Astrocyte (in vitro differentiated cells and primary cell): ENCODE data around the gene TMEM234. TPM values are rescaled to one million over a fixed set of nuclear protein-coding genes. Genes with fewer than 3 reads are reported as not detected.

Experiments
- DNase-seq: peaks from one replicate; pipeline ENCODE4 v3.0.0-alpha.2; 2010; ENCODE audit warnings: low read depth
- FAIRE-seq: peaks from 2 replicates; lab custom pipeline; 2011; peaks lifted over from hg19 to GRCh38; lab: Jason Lieb, UNC
- H2AFZ ChIP-seq: 2 replicates; pipeline ENCODE4 v1.6.0; 2012; ENCODE audit warnings: low read depth, low read length, inconsistent platforms
- H3K27ac ChIP-seq: 2 replicates; pipeline ENCODE4 v1.5.1; 2011; ENCODE audit warnings: low read depth, low read length, inconsistent platforms
- H3K27me3 ChIP-seq: 2 replicates; pipeline ENCODE4 v1.6.0; 2011; ENCODE audit warnings: low read length, inconsistent platforms; ENCODE audit not compliant: insufficient read depth
- H3K36me3 ChIP-seq: 2 replicates; pipeline ENCODE4 v1.5.1; 2011; ENCODE audit warnings: low read length, inconsistent platforms; ENCODE audit not compliant: insufficient read depth
- H3K4me1 ChIP-seq: 2 replicates; pipeline ENCODE4 v1.5.1; 2011; ENCODE audit warnings: low read length, inconsistent platforms; ENCODE audit not compliant: insufficient read depth
- H3K4me2 ChIP-seq: 2 replicates; pipeline ENCODE4 v1.6.0; 2012; ENCODE audit warnings: low read length, inconsistent platforms
- H3K4me3 ChIP-seq: 2 replicates; pipeline ENCODE4 v1.5.1; 2011; ENCODE audit warnings: low read depth, mild to moderate bottlenecking, low read length, inconsistent platforms; ENCODE audit not compliant: insufficient read depth
- H3K79me2 ChIP-seq: 2 replicates; pipeline ENCODE4 v1.6.0; 2012; ENCODE audit warnings: mild to moderate bottlenecking, low read length, inconsistent platforms; ENCODE audit not compliant: insufficient read depth
- H3K9ac ChIP-seq: 2 replicates; pipeline ENCODE4 v1.6.0; 2012; ENCODE audit warnings: mild to moderate bottlenecking, low read length, inconsistent platforms
- H3K9me3 ChIP-seq: 2 replicates; pipeline ENCODE4 v1.5.1; 2012; ENCODE audit warnings: low read depth, mild to moderate bottlenecking, low read length, inconsistent platforms; ENCODE audit not compliant: insufficient read depth
- H4K20me1 ChIP-seq: 2 replicates; pipeline ENCODE4 v1.6.0; 2012; ENCODE audit warnings: low read length, inconsistent platforms; ENCODE audit not compliant: insufficient read depth
- H3K27ac Mint-ChIP-seq: one replicate; pipeline ENCODE4 v1.8.0; 2021; ENCODE audit warnings: mild to moderate bottlenecking, mixed read lengths; ENCODE audit not compliant: unreplicated experiment
- H3K27me3 Mint-ChIP-seq: one replicate; pipeline ENCODE4 v1.8.0; 2021; ENCODE audit warnings: low read depth, mixed read lengths; ENCODE audit not compliant: unreplicated experiment
- H3K36me3 Mint-ChIP-seq: one replicate; pipeline ENCODE4 v1.8.0; 2021; ENCODE audit warnings: low read depth, mixed read lengths; ENCODE audit not compliant: unreplicated experiment
- H3K4me1 Mint-ChIP-seq: one replicate; pipeline ENCODE4 v1.8.0; 2021; ENCODE audit warnings: low read depth, mixed read lengths; ENCODE audit not compliant: unreplicated experiment
- H3K4me3 Mint-ChIP-seq: one replicate; pipeline ENCODE4 v1.8.0; 2021; ENCODE audit warnings: mild to moderate bottlenecking, moderate library complexity, mixed read lengths; ENCODE audit not compliant: unreplicated experiment
- H3K9me3 Mint-ChIP-seq: one replicate; pipeline ENCODE4 v1.8.0; 2021; ENCODE audit warnings: mild to moderate bottlenecking, mixed read lengths; ENCODE audit not compliant: unreplicated experiment
- CTCF ChIP-seq: IDR thresholded peaks from 2 replicates; pipeline ENCODE4 v1.5.1; 2011; ENCODE audit warnings: low read depth, mild to moderate bottlenecking, inconsistent platforms, low read length, moderate library complexity; ENCODE audit not compliant: insufficient read depth
- EZH2 ChIP-seq: IDR thresholded peaks from 2 replicates; pipeline ENCODE4 v1.6.1; 2012; ENCODE audit warnings: mild to moderate bottlenecking, low read length, inconsistent platforms; ENCODE audit not compliant: insufficient read depth
- total RNA-seq: library from RNA; stranded (reverse); gene quantifications from 2 replicates; pipeline ENCODE4 v1.2.1, GENCODE V29; 2021

TMEM234 gene
- total RNA-seq, 1 donor from 2014 or later: 17.3 TPM

- Histone ChIP-seq H2AFZ (no peak overlapping the region), H3K36me3 (peaks cover 16% of the 10 kb centered on the region), H3K27ac (no peak overlapping the region), H3K4me2 (no peak overlapping the region), H3K79me2 (peaks cover 43% of the 10 kb centered on the region), H3K9ac (no peak overlapping the region), H3K4me3 (no peak overlapping the region), H3K27me3 (no peaks in the 10 kb centered on the region), H3K4me1 (peaks cover 19% of the 10 kb centered on the region), H3K9me3 (no peaks in the 10 kb centered on the region), H4K20me1 (peaks cover 5% of the 10 kb centered on the region)
- Mint-ChIP-seq H3K27me3 (no peaks in the 10 kb centered on the region), H3K4me3 (no peak overlapping the region), H3K9me3 (no peaks in the 10 kb centered on the region), H3K4me1 (peaks cover 12% of the 10 kb centered on the region), H3K27ac (peak overlapping the region; percentile 26), H3K36me3 (peaks cover 14% of the 10 kb centered on the region)
- FAIRE-seq (no peak), DNase-seq (no peak)
- TF ChIP-seq CTCF (no peak), EZH2 (no peak)
Measured at GRCh38 chr1:32219022-32219421, 3.1 kb downstream of the TMEM234 start.

GRCh38 chr1:32216566-32216965, 5.6 kb downstream of the TMEM234 start:
- no peaks in the 10 kb centered on the region for H3K9me3 Mint-ChIP-seq
- H3K9me3 ChIP-seq: no peaks in the 10 kb centered on the region
- peaks cover 19% of the 10 kb centered on the region for H3K79me2 ChIP-seq
- peaks cover 16% of the 10 kb centered on the region for H3K36me3 ChIP-seq
- no peak overlapping the region for H3K9ac ChIP-seq
- H3K4me1 Mint-ChIP-seq: peaks cover 6% of the 10 kb centered on the region
- no peak overlapping the region for H2AFZ ChIP-seq
- H3K27ac Mint-ChIP-seq: no peak overlapping the region
- H3K27me3 Mint-ChIP-seq: no peaks in the 10 kb centered on the region
- no peak for DNase-seq
- H3K4me3 ChIP-seq: no peak overlapping the region
- H3K27me3 ChIP-seq: no peaks in the 10 kb centered on the region
- H3K27ac ChIP-seq: no peak overlapping the region
- no peak overlapping the region for H3K4me2 ChIP-seq
- H3K36me3 Mint-ChIP-seq: peaks cover 10% of the 10 kb centered on the region
- no peak overlapping the region for H3K4me3 Mint-ChIP-seq
- no peaks in the 10 kb centered on the region for H4K20me1 ChIP-seq
- TF ChIP-seq EZH2: no peak
- TF ChIP-seq CTCF: no peak
- H3K4me1 ChIP-seq: peaks cover 9% of the 10 kb centered on the region
- no peak for FAIRE-seq

- H3K27ac ChIP-seq: no peak overlapping the region
- FAIRE-seq (no peak), DNase-seq (no peak)
- TF ChIP-seq EZH2 (no peak), CTCF (peak; percentile 75)
- H3K4me1 Mint-ChIP-seq: peaks cover 3% of the 10 kb centered on the region
- H3K9ac ChIP-seq: no peak overlapping the region
- H3K4me2 ChIP-seq: no peak overlapping the region
- H3K27ac Mint-ChIP-seq: no peak overlapping the region
- peaks cover 17% of the 10 kb centered on the region for H3K36me3 ChIP-seq
- no peak overlapping the region for H2AFZ ChIP-seq
- peaks cover 11% of the 10 kb centered on the region for H3K79me2 ChIP-seq
- no peaks in the 10 kb centered on the region for H3K9me3 ChIP-seq
- no peak overlapping the region for H3K4me3 ChIP-seq
- no peaks in the 10 kb centered on the region for H4K20me1 ChIP-seq
- no peaks in the 10 kb centered on the region for H3K9me3 Mint-ChIP-seq
- H3K36me3 Mint-ChIP-seq: peaks cover 10% of the 10 kb centered on the region
- H3K4me1 ChIP-seq: peaks cover 2% of the 10 kb centered on the region
- no peak overlapping the region for H3K4me3 Mint-ChIP-seq
- H3K27me3 Mint-ChIP-seq: no peaks in the 10 kb centered on the region
- no peaks in the 10 kb centered on the region for H3K27me3 ChIP-seq
Measured at GRCh38 chr1:32215629-32216480, 6.3 kb downstream of the TMEM234 start.
